Stimulated activated naive CD8-positive, alpha-beta T cell treated with anti-CD3 and anti-CD28 coated beads, Interleukin-15, Interleukin-2, amounts not matched to agents 100 U/mL and 50 U/mL, for 24 hours (primary cell): ENCODE data around the gene PPP1R11.

ENCODE experiments used
- ATAC-seq: fragments of 150-1000 bp; cut with Tn5 transposase; one replicate; pipeline ENCODE4 v1.10.0; 2021
- DNase-seq: peaks from one replicate; pipeline ENCODE4 v3.0.0; 2021

PPP1R11 gene

DNA sequence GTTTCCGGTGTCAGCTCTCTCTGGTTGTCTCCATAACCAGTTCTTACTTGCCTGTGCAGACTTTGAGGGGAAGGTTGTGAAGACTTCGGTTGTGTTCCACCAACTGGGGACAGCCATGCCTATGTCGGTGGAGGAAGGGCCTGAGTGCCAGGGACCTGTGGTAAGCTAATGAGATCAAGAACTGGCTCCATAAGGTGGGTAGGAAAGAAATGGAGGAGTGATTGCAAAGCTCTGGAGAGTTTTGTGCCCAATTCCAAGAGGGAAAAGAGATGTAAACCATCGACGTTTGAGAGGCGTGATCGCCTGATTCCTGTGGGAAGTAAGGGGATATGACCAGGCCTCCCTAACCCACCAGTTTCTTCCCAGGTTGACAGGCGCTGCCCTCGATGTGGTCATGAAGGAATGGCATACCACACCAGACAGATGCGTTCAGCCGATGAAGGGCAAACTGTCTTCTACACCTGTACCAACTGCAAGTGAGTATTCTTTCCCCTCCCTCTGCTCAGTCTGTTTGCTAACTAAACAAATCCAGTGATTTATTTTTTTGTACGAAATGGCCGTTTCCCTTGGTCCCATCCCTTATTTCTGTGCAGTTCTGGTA is 5.0 kb upstream of the PPP1R11 start:
- peak; percentile 14 for DNase-seq
- peak; percentile 37 for ATAC-seq

DNA sequence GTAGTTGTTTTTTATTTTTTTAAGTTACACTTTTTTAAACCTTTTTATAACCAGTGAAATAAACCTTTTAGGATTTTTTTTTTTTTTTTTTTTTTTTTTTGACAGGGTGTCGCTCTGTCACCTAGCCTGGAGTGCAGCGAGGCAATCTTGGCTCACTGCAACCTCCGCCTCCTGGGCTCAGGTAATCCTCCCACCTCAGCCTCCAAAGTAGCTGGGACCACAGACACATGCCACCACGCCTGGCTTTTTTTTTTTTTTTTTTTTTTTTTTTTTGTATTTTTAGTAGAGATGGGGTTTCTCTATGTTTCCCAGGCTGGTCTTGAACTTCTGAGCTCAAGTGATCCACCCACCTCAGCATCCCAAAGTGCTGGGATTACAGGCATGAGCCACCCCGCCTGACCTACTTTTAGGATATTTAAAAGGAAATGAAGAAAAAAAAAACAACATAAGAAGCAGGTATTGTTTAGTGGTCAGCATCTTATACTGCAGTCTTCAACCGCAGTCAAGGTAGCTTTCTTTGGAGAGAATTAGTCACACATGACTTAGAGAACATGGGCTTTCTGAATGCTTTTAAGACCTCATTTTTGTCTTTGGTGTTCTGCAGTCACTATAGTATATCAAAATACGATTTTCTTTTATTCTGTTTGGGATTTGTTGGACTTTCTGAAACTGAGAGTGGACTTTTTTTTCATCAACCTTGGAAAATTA is 4.4 kb upstream of the PPP1R11 start:
- DNase-seq (no peak), ATAC-seq (no peak)

GRCh38 chr6:30063315-30063714 is 3.7 kb upstream of the PPP1R11 start:
- DNase-seq (no peak), ATAC-seq (no peak)

DNA sequence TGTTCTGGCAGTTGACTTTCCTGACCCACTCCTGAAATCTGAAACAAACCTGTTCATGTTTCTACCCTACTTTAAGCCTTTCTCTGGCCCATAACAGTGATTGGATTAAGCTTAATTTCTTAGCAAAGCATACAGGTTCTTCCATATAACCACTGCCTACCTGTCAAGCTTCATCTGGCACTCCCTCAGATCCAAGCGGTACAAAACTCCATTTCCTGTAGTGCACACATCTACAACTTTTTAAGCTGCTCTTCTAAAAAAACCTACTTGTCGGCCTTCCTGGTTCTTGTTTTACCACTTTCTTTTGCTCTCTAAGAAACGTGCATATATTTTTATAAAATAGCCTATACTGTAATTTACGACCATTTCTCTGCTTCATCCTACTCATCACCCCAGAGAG is 916 bp upstream of the PPP1R11 start:
- no peak for DNase-seq
- ATAC-seq = no peak

GRCh38 chr6:30067460-30068139 is 602 bp downstream of the PPP1R11 start:
- DNase-seq = no peak
- ATAC-seq = no peak

GRCh38 chr6:30071081-30071818 is 4.3 kb downstream of the PPP1R11 start:
- ATAC-seq = no peak
- DNase-seq = peak; percentile 34

GRCh38 chr6:30071858-30072257 is 4.9 kb downstream of the PPP1R11 start:
- DNase-seq = no peak
- no peak for ATAC-seq

DNA sequence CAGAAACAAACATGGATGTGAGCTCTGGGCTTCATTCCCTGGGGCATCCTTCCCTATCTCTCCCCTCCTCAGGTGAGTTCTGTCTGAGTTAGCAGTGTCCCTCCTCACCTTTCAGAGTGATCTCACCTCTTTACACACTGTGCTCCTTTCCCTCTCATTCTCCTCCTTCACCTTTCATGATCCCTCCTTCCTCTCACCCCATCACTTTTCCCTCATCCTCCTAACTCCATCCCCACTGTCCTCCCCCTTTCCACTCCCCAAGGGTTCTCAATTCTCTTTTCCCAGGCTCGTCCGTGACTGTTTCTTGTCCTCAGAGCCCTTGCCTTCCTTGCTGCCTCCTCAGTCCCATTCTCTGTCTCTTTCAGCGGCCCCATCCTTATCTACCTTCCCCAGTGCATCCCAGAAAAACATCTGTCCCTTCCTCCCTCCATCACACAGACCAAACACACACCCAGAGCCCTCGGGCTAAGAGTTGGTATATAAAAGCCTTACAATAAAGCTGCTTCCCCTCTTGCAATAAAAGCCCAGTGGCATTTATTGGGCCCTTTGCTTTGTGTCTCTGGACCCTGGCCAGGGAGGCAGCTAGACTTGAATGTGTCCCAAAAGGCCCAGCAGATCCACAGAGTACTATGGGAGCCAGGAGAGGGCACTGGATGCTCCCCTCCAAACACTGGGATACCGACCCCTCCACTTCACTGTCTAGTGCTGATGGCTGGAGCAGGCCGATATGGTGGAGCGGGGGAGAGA is 6.7 kb downstream of the PPP1R11 start:
- no peak for DNase-seq
- no peak for ATAC-seq

GRCh38 chr6:30074331-30075093 is 7.5 kb downstream of the PPP1R11 start:
- DNase-seq (no peak), ATAC-seq (no peak)

DNA sequence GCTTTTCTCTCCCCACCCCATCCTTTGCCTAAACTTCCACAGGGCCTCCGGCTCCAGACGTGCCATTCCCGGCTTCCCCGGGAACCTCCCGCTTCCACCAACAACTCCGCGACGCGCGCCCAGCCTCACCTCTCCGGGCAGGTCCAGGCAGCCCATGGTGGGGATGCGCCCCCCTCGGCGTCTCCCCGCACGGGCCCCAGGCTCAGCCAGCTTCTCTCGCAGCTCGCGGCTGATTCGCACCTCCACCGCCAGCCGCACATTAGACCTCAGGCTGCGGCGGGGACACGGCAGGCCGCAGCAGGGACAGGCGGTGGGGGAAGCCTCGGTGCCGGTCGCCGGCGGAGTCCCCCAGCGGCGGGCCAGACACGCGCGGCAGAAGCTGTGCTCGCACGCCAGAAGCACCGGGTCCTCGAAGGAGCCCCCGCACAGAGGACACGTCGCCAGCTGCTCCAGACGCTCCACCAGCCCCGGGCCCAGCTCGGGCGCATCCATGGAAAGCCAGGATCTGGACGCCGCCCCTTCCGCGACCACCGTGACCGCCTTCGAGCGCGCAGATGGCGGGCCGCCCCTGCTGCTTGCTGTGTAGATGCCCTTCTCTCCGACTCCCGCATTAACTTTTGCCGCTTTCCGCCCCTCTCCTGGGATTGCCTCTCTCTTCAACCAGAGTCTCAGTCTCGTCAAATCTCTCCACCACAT is 8.2 kb downstream of the PPP1R11 start, which contains the start of gene RNF39:
Gene RNF39, minus strand, starts transcription at position 676 of the 696 bp plus-strand sequence. Its CDS starts 184 bp downstream, at position 492.
- ATAC-seq (no peak), DNase-seq (peak; percentile 15)

DNA sequence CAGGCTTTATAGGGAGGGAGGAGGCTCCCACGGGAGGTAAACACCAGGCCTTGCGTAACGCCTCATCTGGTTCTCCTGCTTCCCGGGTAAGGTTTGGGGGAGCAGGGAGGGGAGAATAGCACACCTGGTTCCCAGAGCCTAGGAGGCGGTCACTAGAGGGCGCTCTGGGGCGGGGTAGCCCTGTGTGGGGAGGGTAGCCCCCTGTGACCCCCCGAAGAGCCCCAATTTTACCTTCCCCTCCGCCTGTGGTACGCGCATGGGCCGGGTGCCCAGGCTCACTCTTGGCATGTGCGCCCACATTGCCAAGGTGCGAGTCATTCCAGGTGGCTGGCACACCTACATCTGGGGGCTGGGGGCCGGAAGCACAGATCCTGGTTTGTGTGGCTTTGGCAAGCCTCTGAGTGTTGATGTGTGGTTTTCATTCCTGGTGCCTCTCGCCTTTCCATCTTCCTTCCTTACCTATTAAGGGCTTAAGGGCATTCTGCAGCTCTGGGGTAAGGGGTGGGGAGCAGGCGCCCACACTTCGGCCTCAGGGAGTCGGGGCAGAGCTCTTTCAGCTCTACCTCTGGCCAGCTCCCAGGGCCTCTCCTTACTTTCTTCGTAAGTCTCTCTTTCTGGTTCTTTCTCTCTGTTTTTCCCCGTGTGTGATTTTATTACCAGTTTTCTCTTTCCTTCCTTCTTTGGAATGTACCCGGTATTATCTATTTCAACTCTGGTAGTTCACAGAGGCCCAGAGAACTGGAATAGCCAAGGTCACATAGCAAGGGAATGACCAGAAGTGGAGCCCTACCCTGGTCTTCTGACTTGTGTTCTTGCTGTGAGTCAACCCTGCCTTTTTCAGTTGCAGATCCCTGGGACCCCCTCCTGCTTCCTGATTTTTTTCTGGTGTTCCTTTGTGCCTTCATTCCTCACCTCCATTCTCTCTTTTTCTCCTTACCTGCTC is 9.1 kb downstream of the PPP1R11 start:
- peak; percentile 29 for DNase-seq
- peak; percentile 11 for ATAC-seq

DNA sequence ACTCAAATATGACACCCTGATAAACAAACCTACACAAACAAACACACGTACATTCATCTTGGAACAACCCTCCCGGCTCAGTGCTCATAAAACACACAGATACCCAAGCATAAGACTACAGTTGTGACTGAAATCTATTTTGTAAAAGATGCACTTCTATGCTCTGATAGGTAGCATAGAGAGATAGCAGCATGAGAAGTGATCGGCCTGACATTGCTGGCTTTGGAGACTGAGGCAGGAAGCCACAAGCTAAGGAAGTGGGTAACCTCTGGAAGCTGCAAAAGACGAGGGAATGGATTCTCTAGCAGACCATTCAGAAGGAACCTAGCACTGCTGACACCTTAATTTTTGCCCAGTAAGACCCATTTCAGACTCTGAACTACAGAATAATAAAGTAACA is 10.2 kb downstream of the PPP1R11 start:
- DNase-seq = no peak
- ATAC-seq = no peak

DNA sequence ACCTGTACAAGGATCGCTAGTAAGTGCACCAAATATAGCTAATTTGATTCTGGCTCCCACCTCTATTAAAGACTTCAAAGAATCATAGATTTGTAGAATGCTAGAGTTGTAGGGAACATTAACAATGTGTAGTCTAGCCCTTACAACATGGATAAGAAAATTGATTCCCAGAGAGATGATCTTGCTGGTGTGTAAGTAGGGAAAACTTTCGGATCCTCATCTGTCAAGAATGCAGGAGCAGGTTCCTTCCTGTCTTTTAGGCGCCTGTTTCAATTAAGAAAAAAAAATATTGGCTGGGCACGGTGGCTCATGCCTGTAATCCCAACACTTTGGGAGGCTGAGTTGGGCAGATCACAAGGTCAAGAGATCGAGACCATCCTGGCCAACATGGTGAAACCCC is 20.9 kb downstream of the PPP1R11 start:
- DNase-seq (no peak), ATAC-seq (no peak)

DNA sequence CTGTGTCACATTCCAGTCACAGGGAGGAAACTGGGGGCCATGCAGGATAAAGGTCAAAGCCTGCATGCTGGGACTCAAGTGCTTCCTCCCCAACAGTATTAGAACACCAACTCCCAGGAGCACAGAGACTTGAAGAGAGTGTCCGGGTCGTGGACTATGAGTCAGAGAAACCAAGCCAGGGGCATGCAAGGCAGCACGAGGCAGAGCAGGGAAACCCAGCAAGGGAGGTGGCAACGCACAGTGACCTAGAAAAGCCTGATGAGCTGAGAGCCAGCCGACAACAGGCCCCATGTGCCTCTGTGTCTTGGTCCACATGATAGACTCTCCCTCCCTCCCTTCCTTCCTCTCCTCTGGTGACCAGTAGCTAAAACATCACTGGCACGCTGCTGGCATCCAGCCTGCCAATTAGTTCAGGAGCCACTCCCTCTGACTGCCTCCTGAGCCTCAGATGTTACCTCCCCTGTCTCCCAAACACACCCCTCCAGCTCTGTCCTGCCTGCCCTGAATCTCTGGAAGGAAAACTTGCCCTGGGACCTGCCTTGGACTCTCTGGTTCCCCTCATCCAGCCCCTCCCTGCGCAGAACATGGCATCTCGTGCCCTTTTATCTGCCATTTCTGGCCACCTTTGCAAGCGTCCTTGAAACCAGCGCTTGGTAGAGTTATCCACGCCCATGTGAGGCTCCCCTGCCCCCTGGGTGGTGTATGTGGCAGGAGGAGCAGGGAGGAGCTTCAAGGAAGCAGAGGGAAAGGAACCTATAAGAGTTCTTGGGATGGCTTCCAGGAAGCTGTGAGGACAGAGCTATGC is 24.8 kb downstream of the PPP1R11 start:
- no peak for DNase-seq

GRCh38 chr6:30092852-30093543 is 26.0 kb downstream of the PPP1R11 start:
- DNase-seq (no peak), ATAC-seq (no peak)

More for the DNA sequence above, 24.8 kb downstream of the PPP1R11 start:
- no peak for ATAC-seq

- DNase-seq (no peak), ATAC-seq (no peak)
Measured at GRCh38 chr6:30093951-30094661, 27.1 kb downstream of the PPP1R11 start.

DNA sequence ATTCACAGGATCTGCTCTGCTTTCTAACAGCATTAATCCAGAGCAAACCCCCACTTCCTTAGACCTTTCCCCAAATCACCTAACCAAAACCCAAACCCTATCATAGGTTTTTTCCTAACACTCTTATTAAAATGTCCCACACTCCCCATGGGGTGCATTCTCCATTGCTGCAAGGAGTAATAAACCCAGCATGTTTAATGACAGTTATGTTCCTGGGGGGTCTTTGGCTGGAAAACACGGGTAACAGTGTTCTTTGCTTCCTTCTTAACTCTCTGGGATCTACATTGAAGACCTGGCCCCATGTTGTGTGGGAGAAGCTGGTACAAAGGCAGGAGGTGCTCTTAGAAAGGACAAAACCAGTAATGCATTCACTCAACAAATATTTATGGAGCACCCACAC is 29.8 kb downstream of the PPP1R11 start:
- ATAC-seq = no peak
- DNase-seq = no peak
